ENCODE measurements around the gene MCUB.

MCUB gene

DNA sequence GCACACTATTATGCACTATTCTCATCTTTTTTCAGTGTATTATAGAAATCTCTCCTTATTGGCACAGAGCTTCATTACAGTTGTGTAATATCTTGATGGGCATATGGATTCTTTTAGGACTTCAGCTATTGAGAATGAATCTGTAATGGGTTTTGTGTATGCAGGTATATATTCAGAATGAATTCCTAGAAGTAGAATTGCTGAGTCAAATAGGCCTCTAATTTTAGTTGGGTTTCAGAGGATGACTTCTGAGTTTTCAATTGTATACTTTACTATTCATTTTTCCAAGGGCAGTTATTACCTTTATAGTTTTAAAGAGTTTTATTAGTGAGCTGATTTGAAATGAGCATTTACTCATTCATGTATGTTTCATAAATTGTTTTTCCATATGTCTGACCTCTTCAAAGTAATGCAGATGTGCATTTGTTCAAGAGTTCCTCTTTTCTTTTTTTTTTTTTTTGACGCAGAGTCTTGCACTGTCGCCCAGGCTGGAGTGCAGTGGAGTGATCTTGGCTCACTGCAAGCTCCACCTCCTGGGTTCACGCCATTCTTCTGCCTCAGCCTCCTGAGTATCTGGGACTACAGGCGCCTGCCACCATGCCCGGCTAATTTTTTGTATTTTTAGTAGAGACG lies 123.7 kb downstream of the MCUB start:
- DNase-seq: no peak

GRCh38 chr4:109684727-109685126 lies 124.7 kb downstream of the MCUB start:
- DNase-seq: no peak

- peak; percentile 36 for DNase-seq
Measured at GRCh38 chr4:109690690-109691410, 130.8 kb downstream of the MCUB start.

DNA sequence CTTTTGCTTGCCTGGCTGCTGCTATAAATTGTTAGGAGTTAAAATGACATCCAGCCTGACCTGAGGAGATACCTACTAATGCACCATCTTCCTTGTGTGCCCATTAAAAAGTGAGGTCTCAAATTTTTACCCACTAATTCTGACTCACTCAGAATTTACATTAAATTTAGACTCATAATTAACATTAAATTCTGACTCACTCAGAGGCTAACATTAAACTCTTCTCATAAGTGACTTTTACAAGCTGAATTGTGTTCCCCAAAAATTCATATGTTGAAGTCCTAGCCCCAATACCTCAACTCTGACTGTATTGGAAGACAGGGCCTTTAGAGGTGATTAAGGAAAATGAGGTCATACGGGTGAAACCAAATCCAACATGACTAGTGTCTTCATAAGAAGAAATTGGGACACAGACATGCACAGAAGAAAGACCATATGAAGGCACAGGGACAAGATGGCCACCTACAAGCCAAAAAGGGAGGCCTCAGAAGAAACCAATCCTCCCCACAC lies 131.4 kb downstream of the MCUB start:
- DNase-seq: no peak

DNA sequence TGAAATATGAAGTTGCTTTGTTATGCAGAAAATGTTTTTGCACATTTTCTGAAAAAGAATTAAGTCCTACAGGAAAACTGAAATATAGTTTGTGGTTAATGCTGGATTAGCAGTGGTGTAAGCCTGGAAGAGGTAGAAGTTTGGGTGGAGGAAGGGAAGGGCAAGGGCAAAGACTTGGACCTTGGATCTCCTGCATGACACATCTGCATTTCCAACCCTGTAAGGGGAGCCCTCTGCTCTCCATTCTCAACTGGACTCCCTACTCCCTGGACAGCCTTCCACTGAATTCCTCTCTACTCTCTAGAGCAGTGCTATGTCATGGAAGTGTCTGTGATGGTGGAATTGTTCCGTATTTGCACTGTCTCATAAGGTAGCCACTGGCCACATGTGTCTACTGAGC lies 138.6 kb downstream of the MCUB start:
- no peak for DNase-seq

GRCh38 chr4:109699553-109700225 lies 139.6 kb downstream of the MCUB start:
- no peak for DNase-seq

DNA sequence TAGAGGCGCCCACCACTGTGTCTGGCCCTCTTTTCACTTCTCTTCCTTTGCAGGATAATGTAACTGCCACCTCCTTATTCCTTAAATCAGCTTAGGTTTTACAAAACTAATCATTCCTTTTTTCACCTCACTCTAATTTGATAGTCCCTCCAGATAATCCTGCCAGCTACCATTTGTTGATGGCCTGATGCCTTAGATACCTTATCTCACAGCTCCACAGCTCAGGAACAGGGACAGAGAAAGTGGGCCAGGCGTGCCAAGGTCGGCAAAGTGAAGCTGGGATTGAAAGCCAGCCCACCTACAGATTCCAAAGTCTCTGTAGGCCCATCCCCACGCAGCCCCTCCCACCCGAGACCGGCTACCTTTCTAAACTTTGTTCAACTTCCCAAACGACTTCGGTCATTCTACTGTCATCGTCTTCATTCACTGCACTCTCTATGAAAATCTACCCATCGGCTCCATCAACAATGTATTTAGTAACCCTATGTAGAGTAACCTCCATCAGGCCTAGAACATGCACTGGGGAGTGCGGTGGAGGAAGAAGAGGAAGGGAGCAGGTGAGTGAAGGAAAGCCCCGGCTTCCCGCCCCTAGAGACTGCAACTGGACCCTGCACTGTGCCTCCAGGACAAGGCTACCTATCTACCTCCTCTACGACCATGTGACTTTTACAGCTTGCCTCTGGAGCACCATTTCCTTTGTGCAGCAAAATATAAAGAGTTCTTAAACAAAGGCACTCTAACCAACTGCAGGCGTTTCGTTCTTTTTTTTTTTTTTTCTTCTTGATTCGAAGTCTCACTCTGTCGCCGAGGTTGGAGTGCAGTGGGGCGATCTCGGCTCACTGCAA lies 141.7 kb downstream of the MCUB start:
- DNase-seq: no peak

DNA sequence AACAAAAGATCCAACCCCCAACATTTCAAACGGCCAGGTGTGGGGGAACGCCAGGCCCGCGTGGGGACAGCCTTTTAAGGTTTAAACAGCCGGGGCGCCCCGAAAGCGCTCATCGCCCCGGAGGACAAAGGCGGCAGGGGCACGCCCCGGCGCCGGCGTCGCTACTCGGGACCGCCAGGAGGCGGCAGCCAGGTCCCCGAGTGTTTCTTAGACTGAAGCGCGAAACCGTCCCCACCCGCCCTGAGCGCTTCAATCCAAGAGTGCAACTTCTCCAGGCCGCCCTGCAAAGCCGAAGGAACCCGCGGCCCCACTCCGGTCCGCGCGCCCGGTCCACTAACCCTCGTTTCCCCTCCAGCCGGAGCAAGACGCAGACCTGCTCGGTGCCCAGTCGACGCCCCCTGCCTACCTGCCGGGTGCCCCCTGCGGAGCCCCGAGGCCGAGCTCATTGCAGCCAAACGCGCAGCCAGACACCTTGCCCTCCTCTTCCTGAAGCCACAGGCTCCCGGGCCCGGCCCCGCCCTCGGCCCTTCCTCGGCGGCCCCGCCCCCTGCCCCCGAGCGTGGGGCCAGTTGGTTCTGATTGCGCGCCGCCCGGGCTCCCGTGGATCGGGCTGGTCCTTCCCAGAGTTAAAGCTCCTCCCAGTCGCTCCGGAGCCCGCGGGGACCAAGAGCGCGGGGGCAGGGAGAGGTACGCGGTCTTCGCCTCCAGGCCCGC lies 143.1 kb downstream of the MCUB start, which contains the start of gene CASP6:
Gene CASP6 (minus strand): TSS at position 496 of the 714 bp plus-strand sequence. CDS start 50 bp downstream, at position 446.
- DNase-seq: peak; percentile 79

DNA sequence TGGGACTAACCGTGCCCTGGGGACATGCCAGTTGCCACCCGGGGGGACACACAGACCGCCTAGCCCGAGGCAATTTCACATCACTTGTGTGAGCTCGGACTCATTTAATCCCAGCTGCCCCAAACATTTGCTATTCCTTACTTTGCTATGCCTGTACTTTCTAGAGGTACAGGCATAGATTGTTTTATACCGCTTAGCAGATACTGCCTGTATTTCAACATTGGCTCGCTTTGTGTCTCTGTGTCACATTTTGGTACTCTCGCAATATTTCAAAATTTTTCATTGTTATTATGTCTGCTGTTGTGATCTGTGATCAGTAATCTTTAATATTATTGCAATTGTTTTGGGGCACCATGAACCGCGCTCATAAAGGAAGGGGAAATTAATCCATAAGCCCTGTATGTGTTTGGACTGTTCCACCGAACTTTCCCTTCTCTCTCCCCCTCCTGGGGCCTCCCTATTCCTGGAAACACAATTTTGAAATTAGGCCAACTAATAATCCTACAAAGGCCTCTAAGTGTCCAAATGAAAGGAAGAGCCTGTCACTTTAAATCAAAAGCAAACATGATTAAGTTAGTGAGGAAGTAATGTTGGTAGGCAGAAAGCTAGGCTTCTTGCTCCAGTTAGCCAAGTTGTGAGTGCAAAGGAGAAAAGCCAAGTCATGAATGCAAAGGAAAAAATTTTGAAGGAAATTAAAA lies 143.8 kb downstream of the MCUB start:
- no peak for DNase-seq

- DNase-seq: no peak
Measured at GRCh38 chr4:109708435-109708834, 148.4 kb downstream of the MCUB start.

GRCh38 chr4:109708990-109709389 lies 148.9 kb downstream of the MCUB start:
- DNase-seq: no peak

DNA sequence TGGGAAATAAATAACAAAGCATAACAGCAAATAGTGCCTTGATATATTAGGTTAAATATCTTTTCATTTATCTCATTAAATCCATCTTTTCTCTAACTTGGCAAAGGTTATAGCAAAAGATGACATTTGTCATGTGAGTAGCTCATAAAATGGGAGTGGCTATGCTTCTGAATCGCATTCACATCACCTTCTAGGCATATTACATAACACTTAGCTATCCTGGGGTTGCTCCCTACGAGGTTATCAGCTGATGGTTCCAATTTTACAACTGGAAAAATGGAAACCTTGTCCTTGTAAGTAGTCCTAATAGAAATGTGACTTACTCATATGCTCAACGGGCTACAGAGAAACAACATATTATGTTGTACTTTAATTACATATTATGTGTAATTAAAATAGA lies 153.5 kb downstream of the MCUB start:
- DNase-seq: no peak

- no peak for DNase-seq
Measured at GRCh38 chr4:109718759-109719158, 158.7 kb downstream of the MCUB start.

GRCh38 chr4:109719604-109720003 lies 159.6 kb downstream of the MCUB start:
- no peak for DNase-seq

DNA sequence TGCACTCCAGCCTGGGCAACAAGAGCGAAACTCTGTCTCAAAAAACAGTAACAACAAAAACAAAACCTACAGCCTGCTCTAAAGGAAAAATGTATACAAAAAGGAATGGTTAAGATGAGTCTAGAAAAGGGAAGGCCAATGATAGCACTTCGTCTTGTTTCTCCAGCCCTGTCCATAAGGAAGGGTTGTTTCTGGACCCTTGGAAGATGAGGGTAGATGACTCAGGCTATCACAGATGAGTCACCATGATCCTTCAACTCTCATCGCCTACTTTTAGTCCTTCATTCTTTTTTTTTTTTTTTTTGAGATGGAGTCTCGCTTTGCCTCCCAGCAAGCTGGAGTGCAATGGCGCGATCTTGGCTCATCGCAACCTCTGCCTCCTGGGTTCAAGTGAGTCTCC lies 161.0 kb downstream of the MCUB start:
- DNase-seq: no peak

GRCh38 chr4:109722357-109722756 lies 162.3 kb downstream of the MCUB start:
- DNase-seq: no peak

GRCh38 chr4:109723110-109723509 lies 163.1 kb downstream of the MCUB start:
- no peak for DNase-seq

GRCh38 chr4:109728385-109728784 lies 168.3 kb downstream of the MCUB start:
- DNase-seq: no peak

GRCh38 chr4:109729117-109729717 lies 169.2 kb downstream of the MCUB start:
- no peak for DNase-seq

DNA sequence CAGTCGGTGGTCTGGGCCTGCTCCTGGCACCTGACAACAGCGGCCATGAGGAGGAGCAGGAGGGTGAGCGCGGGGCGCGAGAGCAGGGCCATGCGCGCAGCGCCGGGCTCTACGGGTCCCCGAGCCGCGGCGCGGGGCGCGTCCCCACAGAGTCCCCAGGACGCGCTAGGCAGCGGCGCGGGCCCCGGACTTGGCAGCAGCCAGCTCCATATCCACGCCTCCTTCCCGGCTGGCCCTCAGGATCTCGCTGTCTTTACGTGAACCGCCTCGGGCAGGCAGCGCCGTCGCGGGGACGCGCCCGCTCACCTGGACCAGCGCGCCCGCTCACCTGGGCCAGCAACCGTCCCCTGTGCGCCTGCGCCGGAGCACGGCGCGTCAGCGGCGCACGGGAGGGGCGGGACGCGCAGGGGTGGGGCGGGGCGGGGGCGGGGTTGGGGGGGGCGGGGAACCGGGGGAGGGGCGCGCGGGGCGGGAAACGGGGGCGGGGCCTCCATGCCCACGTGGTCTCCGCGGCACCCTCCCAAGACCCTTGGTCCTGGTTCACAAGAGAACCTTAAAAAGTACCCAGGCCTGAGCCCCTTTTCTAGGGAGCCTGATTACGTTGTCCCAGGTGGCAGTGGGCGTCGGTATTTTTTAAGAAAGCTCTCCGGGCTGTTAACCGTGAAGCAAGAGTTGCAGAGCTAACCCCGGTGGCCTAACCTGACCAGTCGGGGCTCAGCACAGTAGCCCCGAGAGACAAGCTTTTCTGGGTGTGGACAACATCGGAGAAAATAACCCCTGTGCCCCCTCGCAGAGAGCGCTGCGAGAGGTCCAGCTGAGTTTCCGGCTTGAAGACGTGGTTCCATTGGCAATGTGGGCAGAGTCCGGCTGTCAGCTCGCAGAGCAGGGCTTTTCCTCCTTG lies 169.9 kb downstream of the MCUB start, which contains the start of gene PLA2G12A:
Gene PLA2G12A (minus strand): TSS at position 353 of the 901 bp plus-strand sequence. CDS start 261 bp downstream, at position 92.
- DNase-seq: peak; percentile 84
